ENCODE results near the gene DHCR24. TPM values are rescaled to one million over a fixed set of nuclear protein-coding genes. Genes with fewer than 3 reads are reported as not detected.

DHCR24 gene
- total RNA-seq, 2 donors from 2014 or later: 23.6 to 32.3 TPM

DNA sequence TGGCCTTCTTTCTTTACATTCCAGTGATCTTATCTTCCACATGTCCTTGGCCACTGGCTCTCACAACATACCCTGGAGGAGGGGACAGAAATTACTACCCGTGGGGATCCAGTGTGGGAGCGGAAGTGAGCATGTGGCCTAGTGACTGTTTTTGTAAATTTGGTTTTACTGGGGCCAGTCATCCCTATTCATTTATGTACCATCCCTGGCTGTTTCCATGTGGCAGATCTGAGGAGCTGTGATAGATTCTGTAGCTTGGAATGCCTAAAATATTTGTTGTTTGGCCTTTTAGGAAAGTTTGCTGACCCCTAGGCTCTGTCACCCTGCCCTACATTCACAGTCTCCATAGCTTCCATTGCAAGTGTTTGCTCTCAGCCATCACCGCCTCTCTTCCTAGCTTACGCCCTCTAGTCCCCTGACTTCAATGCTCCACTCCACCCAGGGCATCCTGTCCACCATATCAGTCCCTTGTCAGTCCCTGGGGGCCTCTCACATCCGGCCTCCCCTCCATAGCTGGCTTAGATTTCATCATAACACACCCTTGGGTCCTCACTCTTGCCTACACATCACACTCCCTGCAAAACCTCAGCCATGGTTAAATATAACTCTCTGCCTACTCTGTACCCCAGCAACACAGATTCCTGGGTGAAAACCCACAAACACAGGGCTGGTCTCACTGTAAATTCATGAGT lies 25.8 kb downstream of the DHCR24 start:
- Histone ChIP-seq H3K9me3 (no peaks in the 10 kb centered on the region), H3K4me1 (peaks cover 26% of the 10 kb centered on the region), H3K27me3 (no peaks in the 10 kb centered on the region), H3K27ac (no peak overlapping the region), H3K36me3 (replicated peaks in 1 of 2; ENCODE audit: insufficient read depth in 1 of 2, low read depth in 2 of 2) (peaks cover 0 to 4% of the 10 kb centered on the region in 2 donors), H3K4me3 (no peak overlapping the region)
- ATAC-seq (peak; percentile 22), DNase-seq (peak in 1 of 4 donors; percentile 35)
- 51 to 65% methylated on average over 5 of the region's 5 CpGs for WGBS, 2 donors
- intact Hi-C loops (cut with DNase I): no loop called here
- TF ChIP-seq POLR2A (IDR thresholded peaks at IDR 0.05): no peak
- TF ChIP-seq, protein P1, sequence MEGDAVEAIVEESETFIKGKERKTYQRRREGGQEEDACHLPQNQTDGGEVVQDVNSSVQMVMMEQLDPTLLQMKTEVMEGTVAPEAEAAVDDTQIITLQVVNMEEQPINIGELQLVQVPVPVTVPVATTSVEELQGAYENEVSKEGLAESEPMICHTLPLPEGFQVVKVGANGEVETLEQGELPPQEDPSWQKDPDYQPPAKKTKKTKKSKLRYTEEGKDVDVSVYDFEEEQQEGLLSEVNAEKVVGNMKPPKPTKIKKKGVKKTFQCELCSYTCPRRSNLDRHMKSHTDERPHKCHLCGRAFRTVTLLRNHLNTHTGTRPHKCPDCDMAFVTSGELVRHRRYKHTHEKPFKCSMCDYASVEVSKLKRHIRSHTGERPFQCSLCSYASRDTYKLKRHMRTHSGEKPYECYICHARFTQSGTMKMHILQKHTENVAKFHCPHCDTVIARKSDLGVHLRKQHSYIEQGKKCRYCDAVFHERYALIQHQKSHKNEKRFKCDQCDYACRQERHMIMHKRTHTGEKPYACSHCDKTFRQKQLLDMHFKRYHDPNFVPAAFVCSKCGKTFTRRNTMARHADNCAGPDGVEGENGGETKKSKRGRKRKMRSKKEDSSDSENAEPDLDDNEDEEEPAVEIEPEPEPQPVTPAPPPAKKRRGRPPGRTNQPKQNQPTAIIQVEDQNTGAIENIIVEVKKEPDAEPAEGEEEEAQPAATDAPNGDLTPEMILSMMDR (IDR thresholded peaks at IDR 0.05): no peak

DNA sequence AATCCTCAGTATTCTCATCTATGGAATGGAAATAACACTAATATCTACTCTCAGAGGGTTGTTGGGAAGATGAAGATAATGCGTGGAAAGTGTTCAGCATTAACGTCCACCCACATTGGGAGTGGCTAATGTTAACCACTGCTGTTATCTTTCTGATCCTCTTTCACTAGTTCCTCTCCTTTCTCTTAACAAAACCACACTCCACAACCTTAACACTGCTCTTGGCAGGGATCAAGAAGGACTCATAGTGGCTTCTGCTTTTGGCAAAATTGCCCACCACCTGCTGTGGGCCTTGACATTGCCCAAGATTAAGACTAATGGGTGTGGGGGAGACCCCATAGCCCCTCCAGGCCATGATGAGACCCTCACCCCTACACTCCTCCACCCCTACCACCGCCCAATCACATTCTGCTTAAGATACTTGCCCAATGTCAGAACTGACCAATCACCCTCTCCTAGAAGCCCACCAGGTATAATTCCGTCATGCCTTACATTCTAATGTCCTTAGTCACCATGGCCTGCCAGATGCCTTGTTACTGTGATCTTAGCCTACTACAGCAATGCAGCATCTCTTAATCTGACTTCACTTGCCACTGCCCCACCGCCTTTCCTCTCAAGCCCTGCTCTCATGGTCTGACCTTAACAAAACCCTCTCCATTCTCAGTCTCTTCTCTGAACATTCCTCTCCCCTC lies 27.1 kb downstream of the DHCR24 start:
- TF ChIP-seq POLR2A (IDR thresholded peaks at IDR 0.05): no peak
- TF ChIP-seq, protein P1 (IDR thresholded peaks at IDR 0.05): no peak
- no peak overlapping the region for H3K27ac ChIP-seq
- H3K9me3 ChIP-seq: no peaks in the 10 kb centered on the region
- H3K4me1 ChIP-seq: peaks cover 15% of the 10 kb centered on the region
- 85% methylated on average over 5 of the region's 5 CpGs for WGBS, 2 donors
- ATAC-seq (no peak), DNase-seq (no peak)
- H3K36me3 ChIP-seq (replicated peaks in 1 of 2; ENCODE audit: insufficient read depth in 1 of 2, low read depth in 2 of 2): peaks cover 0 to 2% of the 10 kb centered on the region in 2 donors
- no peak overlapping the region for H3K4me3 ChIP-seq
- no peaks in the 10 kb centered on the region for H3K27me3 ChIP-seq
- intact Hi-C loops (cut with DNase I): no loop called here

GRCh38 chr1:54857746-54858561 lies 29.0 kb downstream of the DHCR24 start:
- H3K36me3 ChIP-seq (replicated peaks in 1 of 2; ENCODE audit: insufficient read depth in 1 of 2, low read depth in 2 of 2): peaks cover 0 to 2% of the 10 kb centered on the region in 2 donors

DNA sequence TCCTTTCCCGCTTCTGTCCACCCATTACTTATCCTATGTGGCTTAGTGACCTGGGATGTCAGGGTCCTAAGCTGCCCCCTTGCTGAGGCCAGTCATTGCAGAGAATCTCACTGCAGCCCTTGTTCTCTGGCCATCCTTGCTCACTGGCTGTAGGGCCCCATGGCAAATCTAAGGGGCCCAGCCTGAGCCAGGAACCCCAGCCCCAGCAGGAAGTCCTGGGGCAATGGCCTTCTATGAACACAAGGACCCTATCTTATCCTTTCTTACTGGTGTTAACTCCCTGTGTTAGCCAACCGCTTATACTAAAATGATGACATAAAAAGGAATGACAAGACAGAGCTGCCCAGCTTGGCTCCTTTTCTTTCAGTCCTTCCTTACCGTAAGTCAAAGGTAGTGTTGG lies 29.9 kb downstream of the DHCR24 start:
- no peaks in the 10 kb centered on the region for H3K27me3 ChIP-seq
- WGBS, 2 donors: 90 to 94% methylated on average over 3 of the region's 3 CpGs
- no peaks in the 10 kb centered on the region for H3K9me3 ChIP-seq
- intact Hi-C loops (cut with DNase I): no loop called here
- no peak overlapping the region for H3K4me3 ChIP-seq
- ATAC-seq (no peak), DNase-seq (no peak)
- TF ChIP-seq, protein P1 (IDR thresholded peaks at IDR 0.05): no peak
- no peak for TF ChIP-seq POLR2A (IDR thresholded peaks at IDR 0.05)
- no peak overlapping the region for H3K27ac ChIP-seq
- peaks cover 11% of the 10 kb centered on the region for H3K4me1 ChIP-seq
- peaks cover 2% of the 10 kb centered on the region in 2 donors for H3K36me3 ChIP-seq (replicated peaks in 1 of 2; ENCODE audit: insufficient read depth in 1 of 2, low read depth in 2 of 2)

More at GRCh38 chr1:54857746-54858561, 29.0 kb downstream of the DHCR24 start:
- Histone ChIP-seq H3K4me1 (peaks cover 11% of the 10 kb centered on the region), H3K27ac (no peak overlapping the region), H3K27me3 (no peaks in the 10 kb centered on the region), H3K4me3 (no peak overlapping the region), H3K9me3 (no peaks in the 10 kb centered on the region)
- DNase-seq: no peak
- intact Hi-C loops (cut with DNase I): no loop called here
- TF ChIP-seq, protein P1 (IDR thresholded peaks at IDR 0.05): no peak
- TF ChIP-seq POLR2A (IDR thresholded peaks at IDR 0.05): no peak
- no peak for ATAC-seq
- 76 to 87% methylated on average over 9 of the region's 9 CpGs for WGBS, 2 donors

Measured in body of pancreas (tissue), 4 donors.